ENCODE measurements around the gene DRC7.

GRCh38 chr16:57773019-57773418 lies 78.4 kb downstream of the DRC7 start:
- TF ChIP-seq CTCF (IDR thresholded peaks at IDR 0.05) (no peak), POLR2A (IDR thresholded peaks at IDR 0.05) (no peak), EP300 (IDR thresholded peaks at IDR 0.05) (no peak)
